ENCODE results near the gene PIGZ. TPM values are rescaled to one million over a fixed set of nuclear protein-coding genes. Genes with fewer than 3 reads are reported as not detected.

Gene PIGZ
- total and polyA plus RNA-seq, 12 donors, result 0.39 to 4.0 (median 2.1) TPM

DNA sequence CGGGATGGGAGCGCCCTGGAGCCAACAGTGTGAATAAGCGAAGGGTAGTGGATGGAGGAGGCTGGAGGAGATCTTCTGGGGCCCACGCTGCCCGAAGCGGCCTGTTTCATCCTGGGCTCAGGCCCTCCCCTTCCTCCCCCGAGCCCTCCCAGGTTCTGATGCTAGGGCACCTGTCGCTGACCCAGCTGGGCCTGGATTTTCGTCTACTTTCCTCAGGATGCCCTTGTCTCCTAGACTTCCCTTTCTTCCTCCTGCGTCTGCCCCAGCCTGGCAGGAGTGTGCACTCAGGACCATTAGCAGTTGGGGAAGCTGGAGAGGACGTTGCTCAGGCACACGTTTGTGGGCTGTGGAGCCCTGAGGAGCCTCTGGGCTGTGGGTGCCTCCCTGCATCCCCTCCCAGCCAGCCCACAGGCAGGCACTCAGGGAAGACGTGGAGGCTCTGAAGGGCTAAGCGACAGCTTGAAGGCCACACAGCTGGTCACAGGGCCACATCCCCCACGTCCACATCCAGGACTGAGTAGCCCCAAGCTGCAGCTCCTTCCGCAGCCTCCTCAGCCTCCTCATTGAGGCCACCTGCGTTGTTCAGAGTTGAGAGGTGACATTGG, 23.9 kb upstream of the PIGZ start:
- H3K36me3 ChIP-seq (replicated peaks in 1 of 2), result no peaks in the 10 kb centered on the region
- H3K27ac ChIP-seq, result no peak overlapping the region
- H3K4me1 ChIP-seq (replicated peaks in 1 of 2), result no peaks in the 10 kb centered on the region
- no peak overlapping the region for H3K4me3 ChIP-seq
- no peaks in the 10 kb centered on the region for H3K9me3 ChIP-seq (replicated peaks in 1 of 3)
- 77 to 91% (median 83%) methylated on average over 8 to 17 of the region's 17 CpGs for WGBS, 4 donors
- H3K27me3 ChIP-seq, result no peaks in the 10 kb centered on the region
- intact Hi-C loops (cut with DNase I), result no loop called here
- DNase-seq, result no peak
- TF ChIP-seq POLR2A (IDR thresholded peaks at IDR 0.05), result no peak
- TF ChIP-seq, protein P1, sequence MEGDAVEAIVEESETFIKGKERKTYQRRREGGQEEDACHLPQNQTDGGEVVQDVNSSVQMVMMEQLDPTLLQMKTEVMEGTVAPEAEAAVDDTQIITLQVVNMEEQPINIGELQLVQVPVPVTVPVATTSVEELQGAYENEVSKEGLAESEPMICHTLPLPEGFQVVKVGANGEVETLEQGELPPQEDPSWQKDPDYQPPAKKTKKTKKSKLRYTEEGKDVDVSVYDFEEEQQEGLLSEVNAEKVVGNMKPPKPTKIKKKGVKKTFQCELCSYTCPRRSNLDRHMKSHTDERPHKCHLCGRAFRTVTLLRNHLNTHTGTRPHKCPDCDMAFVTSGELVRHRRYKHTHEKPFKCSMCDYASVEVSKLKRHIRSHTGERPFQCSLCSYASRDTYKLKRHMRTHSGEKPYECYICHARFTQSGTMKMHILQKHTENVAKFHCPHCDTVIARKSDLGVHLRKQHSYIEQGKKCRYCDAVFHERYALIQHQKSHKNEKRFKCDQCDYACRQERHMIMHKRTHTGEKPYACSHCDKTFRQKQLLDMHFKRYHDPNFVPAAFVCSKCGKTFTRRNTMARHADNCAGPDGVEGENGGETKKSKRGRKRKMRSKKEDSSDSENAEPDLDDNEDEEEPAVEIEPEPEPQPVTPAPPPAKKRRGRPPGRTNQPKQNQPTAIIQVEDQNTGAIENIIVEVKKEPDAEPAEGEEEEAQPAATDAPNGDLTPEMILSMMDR (IDR thresholded peaks at IDR 0.05), result no peak

DNA sequence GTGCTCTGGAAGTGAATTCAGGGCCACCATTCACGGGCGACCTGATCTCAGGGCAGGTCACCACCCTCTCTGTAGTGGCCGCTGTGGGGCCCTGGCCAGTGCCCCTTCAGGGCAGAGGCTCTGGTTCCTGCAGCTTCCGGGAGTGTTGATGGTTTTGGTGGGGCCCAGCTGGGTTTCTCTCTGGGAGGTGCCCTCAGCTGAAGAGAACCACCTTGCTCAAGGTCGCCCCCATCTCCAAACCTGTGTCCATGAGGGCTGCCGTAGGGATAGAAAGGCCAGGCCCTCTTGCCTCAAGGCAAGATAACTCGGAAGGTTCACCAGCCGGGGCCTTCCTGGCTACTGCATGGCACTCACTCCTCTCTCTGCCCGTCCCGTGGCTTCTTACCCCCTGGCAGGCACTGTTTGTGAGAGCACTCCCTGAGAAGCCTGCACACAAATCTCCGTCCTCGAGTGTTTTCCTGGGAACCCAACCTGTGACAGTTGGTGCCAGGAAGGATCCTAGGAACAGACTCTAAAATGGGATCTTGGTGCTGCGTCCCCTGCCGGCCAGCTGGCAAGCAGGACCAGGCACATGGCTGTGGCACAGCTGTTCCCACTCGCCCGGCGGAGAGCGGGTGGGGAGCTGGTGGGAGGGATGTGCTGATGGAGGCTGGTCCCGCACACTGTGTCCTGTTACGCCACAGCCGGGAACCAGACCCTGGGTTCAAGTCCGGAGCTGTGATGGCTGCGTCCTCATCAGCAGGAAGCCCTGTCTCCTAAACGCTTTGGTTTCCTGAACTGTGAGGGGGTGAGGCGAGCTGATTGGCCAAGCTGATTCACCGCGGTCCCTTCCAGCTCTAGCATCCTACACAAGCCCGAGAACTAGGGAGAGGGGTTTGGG, 23.2 kb upstream of the PIGZ start:
- TF ChIP-seq, protein P1 (IDR thresholded peaks at IDR 0.05), result no peak
- no peak for TF ChIP-seq POLR2A (IDR thresholded peaks at IDR 0.05)
- intact Hi-C loops (cut with DNase I), result no loop called here
- Histone ChIP-seq H3K4me3 (no peak overlapping the region), H3K36me3 (replicated peaks in 1 of 2) (no peaks in the 10 kb centered on the region), H3K9me3 (replicated peaks in 1 of 3) (no peaks in the 10 kb centered on the region), H3K27me3 (no peaks in the 10 kb centered on the region), H3K4me1 (replicated peaks in 1 of 2) (no peaks in the 10 kb centered on the region), H3K27ac (no peak overlapping the region)
- DNase-seq, result no peak
- 82 to 91% (median 87%) methylated on average over 19 to 28 of the region's 28 CpGs for WGBS, 4 donors

DNA sequence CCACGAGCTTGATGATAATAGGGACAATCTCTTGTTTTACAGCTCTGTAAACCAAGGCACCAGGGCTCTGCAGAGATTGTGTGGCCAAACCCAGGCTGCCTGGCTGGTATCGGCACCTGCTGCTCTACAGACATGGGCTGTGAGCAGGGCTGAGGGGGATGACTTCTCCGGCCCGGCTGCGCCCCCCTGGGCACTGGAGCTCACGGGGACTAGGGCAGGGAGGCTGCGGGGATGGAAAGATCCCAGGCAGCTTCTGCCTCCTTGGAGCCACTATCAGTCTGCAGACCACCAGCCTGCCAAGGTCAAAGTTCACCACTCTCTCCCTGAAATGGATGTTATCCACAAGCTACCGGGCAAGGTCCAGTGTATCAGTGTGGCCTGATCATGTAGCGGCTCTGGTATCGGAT, 22.0 kb upstream of the PIGZ start:
- Histone ChIP-seq H3K27me3 (no peaks in the 10 kb centered on the region), H3K9me3 (replicated peaks in 1 of 3) (no peaks in the 10 kb centered on the region), H3K36me3 (replicated peaks in 1 of 2) (no peaks in the 10 kb centered on the region), H3K4me3 (no peak overlapping the region), H3K27ac (no peak overlapping the region), H3K4me1 (replicated peaks in 1 of 2) (no peaks in the 10 kb centered on the region)
- WGBS, 4 donors, result 91 to 97% (median 92%) methylated on average over 4 to 10 of the region's 10 CpGs
- no peak for DNase-seq
- TF ChIP-seq, protein P1 (IDR thresholded peaks at IDR 0.05), result no peak
- no peak for TF ChIP-seq POLR2A (IDR thresholded peaks at IDR 0.05)
- intact Hi-C loops (cut with DNase I), result no loop called here

DNA sequence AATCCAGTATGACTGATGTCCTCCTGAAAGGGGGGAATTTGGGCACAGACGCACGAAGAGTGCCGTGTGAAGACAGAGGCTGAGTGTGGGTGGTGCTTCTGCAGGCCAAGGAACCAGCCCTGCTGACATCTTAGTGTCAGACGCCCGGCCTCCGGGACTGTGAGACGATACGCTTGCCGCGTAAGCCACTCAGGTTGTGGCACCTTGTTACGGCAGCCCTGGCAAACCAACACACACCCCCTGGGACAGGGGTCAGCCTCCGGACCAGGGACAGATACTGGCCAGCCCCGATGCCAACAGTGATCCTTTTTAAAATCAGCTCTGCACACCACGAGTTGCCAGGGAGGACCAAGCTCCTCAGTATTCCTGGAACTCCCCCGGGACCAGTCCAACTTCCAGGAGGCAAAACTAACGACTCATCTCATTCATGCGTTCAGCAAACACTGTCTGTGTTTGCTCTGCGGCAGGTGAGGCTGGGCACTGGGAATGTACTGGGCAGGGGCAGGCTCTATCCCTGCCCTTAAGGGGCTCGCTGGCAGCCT, 21.2 kb upstream of the PIGZ start:
- Histone ChIP-seq H3K4me1 (replicated peaks in 1 of 2) (no peaks in the 10 kb centered on the region), H3K4me3 (no peak overlapping the region), H3K27me3 (peaks cover 3% of the 10 kb centered on the region), H3K27ac (no peak overlapping the region), H3K9me3 (replicated peaks in 1 of 3) (no peaks in the 10 kb centered on the region), H3K36me3 (replicated peaks in 1 of 2) (no peaks in the 10 kb centered on the region)
- WGBS, 4 donors, result 74 to 87% (median 84%) methylated on average over 11 to 19 of the region's 19 CpGs
- no peak for TF ChIP-seq POLR2A (IDR thresholded peaks at IDR 0.05)
- TF ChIP-seq, protein P1 (IDR thresholded peaks at IDR 0.05), result no peak
- no peak for DNase-seq
- intact Hi-C loops (cut with DNase I), result no loop called here
